Activated CD4-positive, alpha-beta T cell treated with anti-CD3 and anti-CD28 coated beads, Interleukin-2, amount 50 U/mL, for 16 hours (primary cell): ENCODE results near the gene TTI1.

Experiments
- DNase-seq: peaks from one replicate; pipeline ENCODE4 v3.0.0-alpha.2; 2020

Gene TTI1

GRCh38 chr20:37958856-37959520 lies 74.3 kb downstream of the TTI1 start:
- DNase-seq = no peak

DNA sequence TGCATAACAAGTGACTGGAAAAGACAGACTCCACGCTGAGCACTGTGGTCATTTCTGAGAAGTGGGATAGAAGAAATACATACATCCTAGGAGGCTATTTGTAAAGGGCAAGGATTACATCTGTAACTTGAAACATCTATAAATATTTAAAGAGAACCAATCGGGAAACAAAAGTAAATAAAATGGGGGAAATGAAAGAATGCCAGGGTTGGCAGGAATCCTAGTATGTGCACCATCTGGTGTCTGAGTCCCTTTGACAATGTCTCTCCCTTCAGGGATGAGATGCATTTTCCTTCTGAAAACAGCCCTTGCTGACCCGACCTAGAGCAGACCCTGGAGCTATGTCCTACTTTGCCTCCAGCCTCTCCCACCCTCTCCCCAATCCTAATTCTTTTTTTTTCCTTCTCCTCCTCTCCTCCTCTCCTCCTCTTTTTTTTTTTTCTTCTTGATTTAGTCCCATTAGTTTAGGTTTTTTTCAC lies 77.1 kb downstream of the TTI1 start:
- DNase-seq = no peak

DNA sequence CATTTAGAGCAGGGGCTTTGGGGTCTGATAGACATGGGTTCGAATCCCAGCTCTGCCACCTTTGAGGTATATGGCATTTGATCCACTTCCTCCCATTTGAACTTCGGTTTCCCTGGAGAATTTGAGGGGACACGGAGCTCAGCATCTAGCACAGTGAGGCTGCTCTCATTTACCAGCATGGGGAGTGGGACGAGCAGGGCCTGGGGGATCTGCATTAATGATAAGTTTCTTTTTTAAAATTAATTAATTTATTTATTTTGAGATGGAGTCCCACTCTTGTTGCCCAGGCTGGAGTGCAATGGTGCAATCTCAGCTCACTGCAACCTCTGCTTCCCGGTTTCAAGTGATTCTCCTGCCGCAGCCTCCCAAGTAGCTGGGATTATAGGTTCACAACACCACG lies 77.7 kb downstream of the TTI1 start:
- no peak for DNase-seq

GRCh38 chr20:37954626-37955025 lies 78.6 kb downstream of the TTI1 start:
- DNase-seq = no peak

- no peak for DNase-seq
Observed at GRCh38 chr20:37954190-37954589, 79.1 kb downstream of the TTI1 start.

DNA sequence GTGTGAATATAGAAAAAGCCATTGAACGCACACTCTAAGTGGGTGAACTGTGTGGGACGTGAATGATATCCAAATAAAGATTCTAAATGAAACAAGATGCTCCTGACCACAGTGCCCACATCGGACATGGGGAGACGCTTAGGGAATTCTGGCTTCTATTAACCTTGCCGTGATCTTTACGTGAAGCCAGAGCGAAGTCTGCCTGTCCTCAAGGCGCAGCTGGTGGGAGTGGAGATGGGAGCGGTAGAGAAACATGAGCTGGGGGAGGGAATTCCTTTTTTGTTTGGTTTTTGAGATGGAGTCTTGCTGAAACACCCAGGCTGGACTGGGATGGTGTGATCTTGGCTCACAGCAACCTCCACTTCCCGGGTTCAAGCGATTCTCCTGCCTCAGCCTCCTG lies 84.3 kb downstream of the TTI1 start:
- DNase-seq = no peak

DNA sequence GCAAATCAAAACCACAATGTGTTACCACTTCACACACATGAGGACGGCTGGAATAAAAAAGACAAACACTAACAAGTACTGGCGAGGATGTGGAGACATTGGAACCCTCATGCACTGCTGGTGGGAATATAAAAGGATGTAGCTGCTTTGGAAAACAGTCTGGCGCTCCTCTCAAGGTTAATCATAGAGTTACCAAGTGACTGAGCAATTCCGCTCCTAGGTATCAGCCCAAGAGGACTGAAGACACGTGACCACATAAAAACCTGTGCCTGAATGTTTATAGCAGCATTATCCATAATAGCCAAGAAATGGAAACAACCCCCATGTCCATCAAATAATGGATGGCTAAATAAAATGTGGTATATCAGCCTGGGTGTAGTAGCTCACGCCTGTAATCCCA lies 85.3 kb downstream of the TTI1 start:
- DNase-seq = no peak

DNA sequence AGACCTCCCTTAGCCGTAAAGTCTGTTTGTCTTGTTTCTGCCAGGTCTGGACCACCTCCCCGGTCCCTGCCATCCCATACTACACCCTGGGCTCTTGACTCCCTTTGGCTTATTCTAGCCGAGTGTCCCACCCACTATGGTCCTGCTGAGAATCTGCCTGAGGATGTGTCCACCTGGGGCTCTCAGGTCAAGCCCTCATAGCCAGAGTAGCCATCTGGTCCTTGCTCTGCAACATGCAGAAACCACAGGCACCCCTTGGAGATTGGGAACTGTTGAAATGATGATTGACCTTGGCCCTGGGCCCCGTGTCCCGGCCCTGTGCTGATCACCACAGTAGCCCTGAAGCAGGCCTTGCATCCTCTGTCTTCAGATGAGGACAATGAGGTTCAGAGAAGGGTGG lies 86.3 kb downstream of the TTI1 start:
- DNase-seq = no peak

DNA sequence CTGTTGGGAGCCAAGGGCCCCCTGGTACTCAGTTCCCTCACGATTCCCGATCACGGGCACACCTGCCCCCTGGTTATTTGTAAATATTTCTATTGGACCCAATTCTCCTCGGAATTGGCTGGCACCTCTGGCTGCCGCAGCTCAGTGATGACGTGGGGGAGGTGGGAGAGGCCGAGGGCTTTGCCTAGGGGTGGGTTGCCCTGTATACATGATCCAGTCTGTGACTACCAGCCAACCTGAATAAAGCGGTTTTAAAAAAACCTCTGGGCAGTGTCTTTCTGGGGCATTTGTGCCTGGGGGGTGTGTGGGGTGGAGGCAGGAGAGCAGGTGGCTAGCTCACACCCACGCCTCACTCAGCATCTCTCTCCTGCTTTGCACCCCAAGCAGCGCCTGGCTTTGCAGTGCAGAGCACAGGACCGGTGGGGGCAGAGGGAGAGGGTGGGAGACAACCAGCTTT lies 88.1 kb downstream of the TTI1 start:
- no peak for DNase-seq

- DNase-seq = no peak
Observed at GRCh38 chr20:37944456-37944981, 88.7 kb downstream of the TTI1 start.

DNA sequence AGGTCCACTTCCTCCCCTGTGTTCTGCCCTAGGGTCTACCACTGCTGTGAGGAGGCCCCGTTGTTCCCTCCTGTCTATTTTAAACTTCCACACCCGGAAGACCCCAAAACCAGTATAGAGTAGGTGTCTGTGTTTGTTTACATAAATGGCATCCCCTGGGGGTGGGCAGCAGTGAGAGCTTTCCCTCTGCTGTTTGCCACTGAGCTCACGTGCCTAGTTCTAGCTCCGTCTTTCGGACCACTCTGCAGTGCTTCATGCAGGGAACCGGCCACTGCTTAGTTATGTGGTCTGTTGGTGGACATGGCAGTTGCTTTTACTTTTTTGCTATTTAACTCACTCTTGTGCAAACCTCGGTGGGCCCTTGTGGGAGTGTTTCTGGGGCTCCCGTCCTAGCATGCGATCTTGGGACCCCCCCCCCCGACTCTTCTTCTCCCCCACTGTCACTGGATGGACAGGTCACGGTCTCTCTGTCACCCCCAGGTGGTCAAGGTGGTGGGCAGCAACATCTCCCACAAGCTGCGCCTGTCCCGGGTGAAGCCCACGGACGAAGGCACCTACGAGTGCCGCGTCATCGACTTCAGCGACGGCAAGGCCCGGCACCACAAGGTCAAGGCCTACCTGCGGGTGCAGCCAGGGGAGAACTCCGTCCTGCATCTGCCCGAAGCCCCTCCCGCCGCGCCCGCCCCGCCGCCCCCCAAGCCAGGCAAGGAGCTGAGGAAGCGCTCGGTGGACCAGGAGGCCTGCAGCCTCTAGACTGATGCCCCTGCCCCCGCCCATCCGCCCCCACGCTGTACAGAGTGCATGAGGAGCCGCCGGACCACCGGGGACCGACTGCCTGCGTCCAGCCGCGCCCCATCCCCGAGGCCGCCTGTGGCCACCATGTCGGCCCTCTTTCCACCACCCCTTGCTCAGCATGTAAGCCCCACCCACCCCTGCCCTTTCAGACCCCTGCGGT lies 89.5 kb downstream of the TTI1 start:
- no peak for DNase-seq

- DNase-seq = no peak
Observed at GRCh38 chr20:37943033-37943432, 90.2 kb downstream of the TTI1 start.

- DNase-seq = no peak
Observed at GRCh38 chr20:37941992-37942391, 91.3 kb downstream of the TTI1 start.

DNA sequence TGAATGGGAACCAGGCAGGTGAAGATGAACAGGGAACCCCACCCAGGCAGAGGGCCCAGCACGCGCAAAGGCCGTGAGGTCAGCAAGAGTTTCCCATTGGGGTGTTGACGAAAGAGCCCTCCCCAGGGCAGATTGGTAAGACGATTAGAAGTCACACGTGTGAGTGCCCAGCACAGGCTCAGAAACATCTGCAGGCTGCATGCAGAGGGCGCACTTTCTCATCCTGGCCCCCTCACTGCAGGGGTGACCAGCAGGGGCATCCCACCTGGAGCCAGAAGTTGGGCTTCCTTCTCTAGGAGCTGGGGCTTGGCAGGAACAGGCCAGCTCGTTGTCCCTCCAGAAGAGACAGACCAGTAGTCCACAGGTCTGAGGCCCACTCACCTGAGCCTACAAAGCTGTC lies 91.9 kb downstream of the TTI1 start:
- no peak for DNase-seq

GRCh38 chr20:37940858-37941257 lies 92.4 kb downstream of the TTI1 start:
- DNase-seq = no peak

GRCh38 chr20:37939701-37940560 lies 93.3 kb downstream of the TTI1 start:
- no peak for DNase-seq

GRCh38 chr20:37938954-37939353 lies 94.3 kb downstream of the TTI1 start:
- no peak for DNase-seq

DNA sequence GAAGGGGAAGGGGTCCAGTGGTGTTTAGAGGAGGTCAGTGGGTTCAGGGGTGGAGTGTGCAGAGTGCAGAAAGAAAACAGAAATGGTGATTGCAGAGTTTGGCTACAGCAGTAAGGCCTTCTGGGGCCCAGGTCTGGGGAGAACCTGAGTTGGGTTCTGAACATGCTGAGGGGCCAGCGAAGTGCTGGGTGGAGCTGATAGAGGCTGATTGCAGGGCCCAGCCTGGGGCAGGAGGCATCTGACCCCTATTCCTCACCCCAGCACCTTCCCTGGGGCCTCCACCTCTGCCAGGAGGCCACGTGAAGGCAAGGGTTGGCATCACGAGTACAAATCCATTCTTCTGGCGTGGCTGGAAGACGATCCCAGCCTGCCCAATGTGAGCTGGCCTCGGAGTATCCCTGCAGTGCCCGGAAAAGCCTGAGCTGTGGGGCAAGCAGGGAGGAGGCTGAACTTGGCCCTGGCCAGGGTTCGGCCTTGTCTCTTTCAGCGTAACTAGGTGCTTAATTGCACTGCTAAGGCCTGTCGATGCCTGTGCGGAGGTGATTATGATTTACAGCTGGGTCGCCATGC lies 95.0 kb downstream of the TTI1 start:
- DNase-seq = no peak

DNA sequence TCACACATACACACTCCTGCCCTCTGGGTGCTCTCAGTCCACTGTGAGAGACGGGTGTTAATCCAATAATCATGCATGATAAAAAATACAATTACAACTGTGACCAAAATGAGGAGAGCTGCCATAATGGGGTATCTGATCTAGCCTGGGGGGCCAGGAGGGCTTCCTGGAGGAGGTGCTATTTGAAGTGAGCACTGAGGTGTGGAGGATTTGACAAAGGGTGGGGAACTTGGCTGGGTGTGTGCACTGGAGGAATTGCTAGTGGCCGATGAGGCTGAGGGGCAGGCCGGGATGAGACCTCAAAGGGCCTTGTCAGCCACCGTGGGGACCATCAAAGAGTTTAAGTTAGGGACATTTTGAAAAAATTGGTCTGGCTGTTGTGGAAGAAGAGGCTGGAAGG lies 95.6 kb downstream of the TTI1 start:
- DNase-seq = no peak

GRCh38 chr20:37936451-37936850 lies 96.8 kb downstream of the TTI1 start:
- no peak for DNase-seq

DNA sequence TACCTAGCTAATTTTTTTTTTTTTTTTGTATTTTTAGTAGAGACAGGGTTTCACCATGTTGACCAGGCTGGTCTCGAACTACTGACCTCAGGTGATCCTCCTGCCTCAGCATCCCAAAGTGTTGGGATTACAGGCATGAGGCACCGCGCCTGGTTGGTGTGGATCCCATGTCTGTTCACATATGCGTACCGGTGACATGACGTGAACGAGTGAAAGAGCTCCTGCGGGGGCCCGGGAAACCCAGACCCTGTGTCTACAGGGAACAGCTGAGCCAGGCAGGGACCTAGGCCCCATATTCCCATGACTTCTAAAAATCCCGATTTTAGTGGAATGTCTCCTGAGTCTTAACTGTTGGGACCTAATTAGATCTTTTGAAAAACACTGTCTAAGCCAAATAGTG lies 97.2 kb downstream of the TTI1 start:
- no peak for DNase-seq

GRCh38 chr20:37935435-37935834 lies 97.8 kb downstream of the TTI1 start:
- DNase-seq = no peak
